Ishikawa (cell line): ENCODE measurements around the gene COMMD3.

Source experiments
- CEBPB ChIP-seq: IDR thresholded peaks from 2 replicates; pipeline ENCODE4 v1.6.1; 2012
- EGR1 ChIP-seq: IDR thresholded peaks from 2 replicates; pipeline ENCODE4 v1.6.1; 2012
- EP300 ChIP-seq: IDR thresholded peaks from 2 replicates; pipeline ENCODE4 v1.6.1; 2012; ENCODE audit warnings: borderline replicate concordance
- MAX ChIP-seq: IDR thresholded peaks from 2 replicates; pipeline ENCODE4 v1.6.1; 2012
- RAD21 ChIP-seq: IDR thresholded peaks from 2 replicates; pipeline ENCODE4 v1.6.1; 2012; ENCODE audit warnings: low read depth
- REST ChIP-seq: IDR thresholded peaks from 2 replicates; pipeline ENCODE4 v1.6.1; 2012; ENCODE audit warnings: low read depth, mild to moderate bottlenecking
- USF1 ChIP-seq: IDR thresholded peaks from 2 replicates; pipeline ENCODE4 v1.6.1; 2012
- YY1 ChIP-seq: IDR thresholded peaks from 2 replicates; pipeline ENCODE4 v1.6.1; 2012; ENCODE audit warnings: low read depth
- ZBTB7A ChIP-seq: IDR thresholded peaks from 2 replicates; pipeline ENCODE4 v1.6.1; 2012; ENCODE audit warnings: low read depth

GRCh38 chr10:22322641-22323160 is 6.5 kb downstream of the COMMD3 start:
- no peak for TF ChIP-seq REST
- no peak for TF ChIP-seq RAD21
- no peak for TF ChIP-seq CEBPB
- TF ChIP-seq EP300, result no peak
- no peak for TF ChIP-seq MAX
- TF ChIP-seq USF1, result no peak
- no peak for TF ChIP-seq ZBTB7A
- TF ChIP-seq EGR1, result no peak
- TF ChIP-seq YY1, result no peak
